ENCODE results near the gene EXOC2.
"Not testable (repeated sequence)": the region's sequence is repeated elsewhere in the genome, so short reads cannot be mapped to it uniquely, and the experiment has no call there.

EXOC2 gene

GRCh38 chr6:620166-620565 lies 72.8 kb downstream of the EXOC2 start:
- peaks cover 6% of the 10 kb centered on the region for H3K36me3 ChIP-seq (ENCODE audit: insufficient read depth, low read length)
- H3K4me3 ChIP-seq (ENCODE audit: low read depth in 1 of 2, low read length in 2 of 2), result no peak overlapping the region
- H3K9me3 ChIP-seq (ENCODE audit: low read length), result no peaks in the 10 kb centered on the region
- no peaks in the 10 kb centered on the region for H3K4me1 ChIP-seq (ENCODE audit: insufficient read depth, low read length)
- H3K27ac ChIP-seq (ENCODE audit: low read depth, low read length), result no peak overlapping the region
- H3K9ac ChIP-seq (ENCODE audit: low read length), result no peak overlapping the region
- H3K27me3 ChIP-seq (ENCODE audit: control insufficient read depth in 1 of 2, insufficient read depth in 2 of 2, low read length in 2 of 2), result no peaks in the 10 kb centered on the region

- Histone ChIP-seq H3K9ac (ENCODE audit: low read length) (no peak overlapping the region), H3K4me1 (ENCODE audit: insufficient read depth, low read length) (no peaks in the 10 kb centered on the region), H3K4me3 (ENCODE audit: low read depth in 1 of 2, low read length in 2 of 2) (no peak overlapping the region), H3K9me3 (ENCODE audit: low read length) (no peaks in the 10 kb centered on the region), H3K27ac (ENCODE audit: low read depth, low read length) (no peak overlapping the region), H3K36me3 (ENCODE audit: insufficient read depth, low read length) (peaks cover 6% of the 10 kb centered on the region), H3K27me3 (ENCODE audit: control insufficient read depth in 1 of 2, insufficient read depth in 2 of 2, low read length in 2 of 2) (no peaks in the 10 kb centered on the region)
Measured at GRCh38 chr6:617456-618100, 75.4 kb downstream of the EXOC2 start.

GRCh38 chr6:613981-614380 lies 79.0 kb downstream of the EXOC2 start:
- no peak overlapping the region for H3K9ac ChIP-seq (ENCODE audit: low read length)
- H3K27ac ChIP-seq (ENCODE audit: low read depth, low read length), result no peak overlapping the region
- no peaks in the 10 kb centered on the region for H3K27me3 ChIP-seq (ENCODE audit: control insufficient read depth in 1 of 2, insufficient read depth in 2 of 2, low read length in 2 of 2)
- H3K9me3 ChIP-seq (ENCODE audit: low read length), result no peaks in the 10 kb centered on the region
- no peaks in the 10 kb centered on the region for H3K4me1 ChIP-seq (ENCODE audit: insufficient read depth, low read length)
- H3K4me3 ChIP-seq (ENCODE audit: low read depth in 1 of 2, low read length in 2 of 2), result no peak overlapping the region
- H3K36me3 ChIP-seq (ENCODE audit: insufficient read depth, low read length), result peaks cover 6% of the 10 kb centered on the region

GRCh38 chr6:611928-612327 lies 81.0 kb downstream of the EXOC2 start:
- Histone ChIP-seq H3K27me3 (ENCODE audit: control insufficient read depth in 1 of 2, insufficient read depth in 2 of 2, low read length in 2 of 2) (no peaks in the 10 kb centered on the region), H3K4me3 (ENCODE audit: low read depth in 1 of 2, low read length in 2 of 2) (no peak overlapping the region), H3K27ac (ENCODE audit: low read depth, low read length) (no peak overlapping the region), H3K36me3 (ENCODE audit: insufficient read depth, low read length) (no peaks in the 10 kb centered on the region), H3K9ac (ENCODE audit: low read length) (no peak overlapping the region), H3K9me3 (ENCODE audit: low read length) (no peaks in the 10 kb centered on the region), H3K4me1 (ENCODE audit: insufficient read depth, low read length) (no peaks in the 10 kb centered on the region)

- Histone ChIP-seq H3K4me3 (ENCODE audit: low read depth in 1 of 2, low read length in 2 of 2) (no peak overlapping the region), H3K36me3 (ENCODE audit: insufficient read depth, low read length) (no peaks in the 10 kb centered on the region), H3K4me1 (ENCODE audit: insufficient read depth, low read length) (no peaks in the 10 kb centered on the region), H3K27ac (ENCODE audit: low read depth, low read length) (no peak overlapping the region), H3K27me3 (ENCODE audit: control insufficient read depth in 1 of 2, insufficient read depth in 2 of 2, low read length in 2 of 2) (no peaks in the 10 kb centered on the region), H3K9ac (ENCODE audit: low read length) (no peak overlapping the region), H3K9me3 (ENCODE audit: low read length) (no peaks in the 10 kb centered on the region)
Measured at GRCh38 chr6:610882-611281, 82.1 kb downstream of the EXOC2 start.

DNA sequence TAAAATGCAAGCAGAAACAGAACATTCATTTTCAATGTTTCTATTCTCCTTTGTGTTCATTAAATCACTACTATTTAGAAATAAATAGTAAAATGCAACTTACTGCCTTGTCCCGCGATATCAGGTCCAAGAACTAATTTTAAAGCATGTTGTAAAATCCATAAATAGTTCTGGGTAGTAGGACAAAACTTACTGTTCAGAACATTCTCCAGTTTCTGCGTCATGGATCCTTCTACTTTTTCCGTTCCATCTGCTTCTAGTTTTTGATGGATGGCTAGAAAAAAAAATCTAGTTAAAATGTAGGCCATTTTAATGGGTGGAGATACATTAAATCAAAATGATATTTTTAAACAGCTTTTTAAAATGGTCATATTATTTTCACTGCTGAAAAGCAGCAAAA lies 83.0 kb downstream of the EXOC2 start:
- no peak overlapping the region for H3K27ac ChIP-seq (ENCODE audit: low read depth, low read length)
- H3K9me3 ChIP-seq (ENCODE audit: low read length), result no peaks in the 10 kb centered on the region
- no peaks in the 10 kb centered on the region for H3K36me3 ChIP-seq (ENCODE audit: insufficient read depth, low read length)
- H3K9ac ChIP-seq (ENCODE audit: low read length), result no peak overlapping the region
- H3K4me1 ChIP-seq (ENCODE audit: insufficient read depth, low read length), result no peaks in the 10 kb centered on the region
- no peak overlapping the region for H3K4me3 ChIP-seq (ENCODE audit: low read depth in 1 of 2, low read length in 2 of 2)
- H3K27me3 ChIP-seq (ENCODE audit: control insufficient read depth in 1 of 2, insufficient read depth in 2 of 2, low read length in 2 of 2), result no peaks in the 10 kb centered on the region

DNA sequence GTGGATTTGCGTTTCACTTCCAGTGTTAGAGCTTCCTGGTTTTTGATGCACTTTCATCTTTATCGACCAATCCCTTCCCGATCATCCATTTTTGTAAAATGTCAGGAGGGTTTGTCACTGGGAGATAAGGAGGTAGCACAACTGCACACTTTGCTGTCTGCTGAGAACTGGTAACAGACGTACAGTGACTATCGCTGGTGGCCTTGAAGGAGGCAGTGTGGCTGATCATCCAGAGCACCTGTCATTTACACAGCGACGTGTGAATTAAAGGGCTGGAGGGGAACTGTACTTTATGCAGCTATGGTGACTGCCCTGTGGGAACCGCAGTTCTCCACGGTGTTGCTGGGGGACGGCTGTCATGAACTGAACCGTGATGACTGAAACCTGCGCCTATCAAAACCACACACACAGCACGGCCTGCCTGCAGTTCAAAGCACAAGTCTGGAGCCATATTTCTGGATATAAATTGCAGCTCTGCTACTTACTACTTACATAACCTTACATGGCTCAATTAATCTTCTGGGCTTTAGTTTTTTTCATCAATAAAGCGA lies 86.0 kb downstream of the EXOC2 start:
- Histone ChIP-seq H3K27me3 (ENCODE audit: control insufficient read depth in 1 of 2, insufficient read depth in 2 of 2, low read length in 2 of 2) (no peaks in the 10 kb centered on the region), H3K27ac (ENCODE audit: low read depth, low read length) (no peak overlapping the region), H3K4me3 (ENCODE audit: low read depth in 1 of 2, low read length in 2 of 2) (no peak overlapping the region), H3K36me3 (ENCODE audit: insufficient read depth, low read length) (no peaks in the 10 kb centered on the region), H3K9ac (ENCODE audit: low read length) (no peak overlapping the region), H3K9me3 (ENCODE audit: low read length) (no peaks in the 10 kb centered on the region), H3K4me1 (ENCODE audit: insufficient read depth, low read length) (no peaks in the 10 kb centered on the region)

GRCh38 chr6:605895-606294 lies 87.0 kb downstream of the EXOC2 start:
- H3K4me3 ChIP-seq (ENCODE audit: low read depth in 1 of 2, low read length in 2 of 2); H3K9me3 ChIP-seq (ENCODE audit: low read length); H3K9ac ChIP-seq (ENCODE audit: low read length); H3K27me3 ChIP-seq (ENCODE audit: control insufficient read depth in 1 of 2, insufficient read depth in 2 of 2, low read length in 2 of 2); H3K27ac ChIP-seq (ENCODE audit: low read depth, low read length); H3K36me3 ChIP-seq (ENCODE audit: insufficient read depth, low read length); H3K4me1 ChIP-seq (ENCODE audit: insufficient read depth, low read length): not testable (repeated sequence)

GRCh38 chr6:604579-604978 lies 88.4 kb downstream of the EXOC2 start:
- no peaks in the 10 kb centered on the region for H3K36me3 ChIP-seq (ENCODE audit: insufficient read depth, low read length)
- H3K9me3 ChIP-seq (ENCODE audit: low read length), result no peaks in the 10 kb centered on the region
- H3K9ac ChIP-seq (ENCODE audit: low read length), result no peak overlapping the region

GRCh38 chr6:603265-603664 lies 89.7 kb downstream of the EXOC2 start:
- Histone ChIP-seq H3K4me1 (ENCODE audit: insufficient read depth, low read length) (no peaks in the 10 kb centered on the region), H3K4me3 (ENCODE audit: low read depth in 1 of 2, low read length in 2 of 2) (no peak overlapping the region), H3K27ac (ENCODE audit: low read depth, low read length) (no peak overlapping the region), H3K9ac (ENCODE audit: low read length) (no peak overlapping the region), H3K9me3 (ENCODE audit: low read length) (no peaks in the 10 kb centered on the region), H3K27me3 (ENCODE audit: control insufficient read depth in 1 of 2, insufficient read depth in 2 of 2, low read length in 2 of 2) (no peaks in the 10 kb centered on the region), H3K36me3 (ENCODE audit: insufficient read depth, low read length) (no peaks in the 10 kb centered on the region)

More at GRCh38 chr6:604579-604978, 88.4 kb downstream of the EXOC2 start:
- Histone ChIP-seq H3K4me1 (ENCODE audit: insufficient read depth, low read length) (no peaks in the 10 kb centered on the region), H3K27ac (ENCODE audit: low read depth, low read length) (no peak overlapping the region), H3K27me3 (ENCODE audit: control insufficient read depth in 1 of 2, insufficient read depth in 2 of 2, low read length in 2 of 2) (no peaks in the 10 kb centered on the region), H3K4me3 (ENCODE audit: low read depth in 1 of 2, low read length in 2 of 2) (no peak overlapping the region)

DNA sequence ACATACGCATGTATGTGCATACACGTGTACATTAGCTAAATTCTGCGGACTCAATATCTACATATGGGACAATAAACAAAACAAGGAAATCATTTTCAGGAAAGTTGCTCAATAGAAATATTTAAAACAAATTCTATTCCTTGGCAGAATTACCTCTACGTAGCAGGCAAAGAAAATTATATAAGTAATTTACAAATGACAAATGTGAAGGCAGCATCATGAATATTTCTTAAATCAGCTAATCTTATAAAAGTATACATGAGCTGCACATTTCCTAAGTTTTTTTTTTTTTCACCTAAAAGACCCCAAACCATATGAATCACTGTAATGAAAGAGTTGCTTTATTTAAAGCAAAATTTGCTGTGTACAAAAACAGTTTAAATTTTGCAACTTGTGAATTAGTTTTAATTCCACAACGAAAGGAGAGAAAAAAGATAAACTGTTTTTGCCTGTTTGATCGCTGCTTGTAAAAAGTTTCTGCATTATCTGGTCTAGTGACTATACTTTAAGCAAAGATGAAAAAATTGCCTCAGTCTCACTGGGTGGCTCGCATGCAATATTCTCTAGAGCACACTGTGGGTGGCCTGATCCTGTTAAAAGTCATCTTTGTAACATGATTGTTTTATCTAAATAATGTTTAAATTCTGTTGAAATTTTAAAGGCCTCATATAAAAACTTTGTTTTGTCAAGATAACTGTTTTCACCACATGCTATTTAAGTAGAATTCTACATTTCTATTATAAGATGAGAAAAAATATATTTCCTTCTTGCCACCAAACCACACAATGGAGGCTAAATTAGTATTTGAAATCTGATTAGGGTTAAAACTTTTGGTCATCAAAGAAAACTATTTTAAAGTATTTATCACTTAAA lies 93.1 kb downstream of the EXOC2 start:
- peaks cover 5% of the 10 kb centered on the region for H3K4me1 ChIP-seq (ENCODE audit: insufficient read depth, low read length)

More for the DNA sequence above, 93.1 kb downstream of the EXOC2 start:
- Histone ChIP-seq H3K4me3 (ENCODE audit: low read depth in 1 of 2, low read length in 2 of 2) (no peak overlapping the region), H3K9me3 (ENCODE audit: low read length) (no peaks in the 10 kb centered on the region), H3K27me3 (ENCODE audit: control insufficient read depth in 1 of 2, insufficient read depth in 2 of 2, low read length in 2 of 2) (no peaks in the 10 kb centered on the region), H3K36me3 (ENCODE audit: insufficient read depth, low read length) (no peaks in the 10 kb centered on the region), H3K27ac (ENCODE audit: low read depth, low read length) (peak overlapping the region; percentile 51), H3K9ac (ENCODE audit: low read length) (peak overlapping the region; percentile 8)

Data from muscle layer of colon (tissue), 2 donors.